Measurements from ENCODE around the gene SLC6A6.

- TF ChIP-seq CTCF (IDR thresholded peaks at IDR 0.05; ENCODE audit: low read length) (no peak; the same call in 1 of the 2 replicates), EZH2 (IDR thresholded peaks at IDR 0.05; ENCODE audit: borderline replicate concordance, low read length) (no peak)
These were observed 94.9 kb downstream of the SLC6A6 start for GRCh38 chr3:14497321-14497720.

Measured in OCI-LY1 (cell line).